ENCODE measurements around the gene CCER1. TPM values are rescaled to one million over a fixed set of nuclear protein-coding genes. Genes with fewer than 3 reads are reported as not detected.

CCER1 gene
- total RNA-seq, 2 donors from 2014 or later: not detected

DNA sequence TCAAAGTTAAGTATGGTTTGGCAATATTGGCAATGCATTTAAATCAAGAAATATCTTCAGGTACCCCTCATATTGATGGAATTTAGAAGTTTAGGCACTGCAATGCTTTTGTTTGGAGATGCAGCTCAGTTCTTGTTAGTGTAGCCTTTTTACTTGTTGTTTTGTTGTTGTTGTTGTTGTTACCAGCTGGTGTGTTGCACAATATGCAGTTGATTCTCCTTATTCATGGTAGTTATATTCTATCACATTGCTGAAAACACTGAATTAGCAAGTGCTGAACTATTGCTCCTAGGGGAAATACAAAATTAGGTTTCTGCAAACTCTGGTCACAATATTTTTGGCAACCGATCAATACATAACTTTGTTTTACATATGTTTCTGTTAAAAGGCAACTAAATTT is 34.8 kb downstream of the CCER1 start:
- no peak overlapping the region for H3K27ac ChIP-seq (ENCODE audit: low read depth, low read length)
- no peaks in the 10 kb centered on the region for H3K4me1 ChIP-seq (ENCODE audit: control insufficient read depth, insufficient read depth, low read length)
- no peaks in the 10 kb centered on the region for H3K36me3 Mint-ChIP-seq (ENCODE audit: low read depth)
- H3K9me3 ChIP-seq (ENCODE audit: control insufficient read depth, low read length): no peaks in the 10 kb centered on the region
- H3K4me3 Mint-ChIP-seq: no peak overlapping the region
- no peaks in the 10 kb centered on the region for H3K27me3 ChIP-seq (ENCODE audit: control insufficient read depth, insufficient read depth, low read length, poor library complexity, severe bottlenecking)
- no peak overlapping the region for H3K27ac Mint-ChIP-seq
- no peak overlapping the region for H3K4me3 ChIP-seq (ENCODE audit: low read length)
- peaks cover 11% of the 10 kb centered on the region for H3K4me1 Mint-ChIP-seq
- DNase-seq: no peak
- H3K36me3 ChIP-seq (ENCODE audit: control insufficient read depth, insufficient read depth, low read length): no peaks in the 10 kb centered on the region
- TF ChIP-seq, protein P1, sequence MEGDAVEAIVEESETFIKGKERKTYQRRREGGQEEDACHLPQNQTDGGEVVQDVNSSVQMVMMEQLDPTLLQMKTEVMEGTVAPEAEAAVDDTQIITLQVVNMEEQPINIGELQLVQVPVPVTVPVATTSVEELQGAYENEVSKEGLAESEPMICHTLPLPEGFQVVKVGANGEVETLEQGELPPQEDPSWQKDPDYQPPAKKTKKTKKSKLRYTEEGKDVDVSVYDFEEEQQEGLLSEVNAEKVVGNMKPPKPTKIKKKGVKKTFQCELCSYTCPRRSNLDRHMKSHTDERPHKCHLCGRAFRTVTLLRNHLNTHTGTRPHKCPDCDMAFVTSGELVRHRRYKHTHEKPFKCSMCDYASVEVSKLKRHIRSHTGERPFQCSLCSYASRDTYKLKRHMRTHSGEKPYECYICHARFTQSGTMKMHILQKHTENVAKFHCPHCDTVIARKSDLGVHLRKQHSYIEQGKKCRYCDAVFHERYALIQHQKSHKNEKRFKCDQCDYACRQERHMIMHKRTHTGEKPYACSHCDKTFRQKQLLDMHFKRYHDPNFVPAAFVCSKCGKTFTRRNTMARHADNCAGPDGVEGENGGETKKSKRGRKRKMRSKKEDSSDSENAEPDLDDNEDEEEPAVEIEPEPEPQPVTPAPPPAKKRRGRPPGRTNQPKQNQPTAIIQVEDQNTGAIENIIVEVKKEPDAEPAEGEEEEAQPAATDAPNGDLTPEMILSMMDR (conservative IDR thresholded peaks at IDR 0.05): no peak
- WGBS, 2 experiments (ENCODE audit: insufficient coverage in 1 of 2, insufficient read length in 1 of 2): no CpG with 5 or more reads among the region's 1 CpG
- H3K9ac ChIP-seq (ENCODE audit: extremely low read depth, low read length, poor library complexity, severe bottlenecking): no peak overlapping the region
- no peaks in the 10 kb centered on the region for H3K9me3 Mint-ChIP-seq
- H3K27me3 Mint-ChIP-seq (ENCODE audit: insufficient read depth): peaks cover 44% of the 10 kb centered on the region

GRCh38 chr12:90917431-90917830 is 37.5 kb downstream of the CCER1 start:
- Histone ChIP-seq H3K36me3 (ENCODE audit: control insufficient read depth, insufficient read depth, low read length) (no peaks in the 10 kb centered on the region), H3K9ac (ENCODE audit: extremely low read depth, low read length, poor library complexity, severe bottlenecking) (no peak overlapping the region), H3K4me1 (ENCODE audit: control insufficient read depth, insufficient read depth, low read length) (no peaks in the 10 kb centered on the region), H3K27me3 (ENCODE audit: control insufficient read depth, insufficient read depth, low read length, poor library complexity, severe bottlenecking) (no peaks in the 10 kb centered on the region), H3K4me3 (ENCODE audit: low read length) (no peak overlapping the region), H3K27ac (ENCODE audit: low read depth, low read length) (no peak overlapping the region), H3K9me3 (ENCODE audit: control insufficient read depth, low read length) (no peaks in the 10 kb centered on the region)
- Mint-ChIP-seq H3K4me3 (no peak overlapping the region), H3K27ac (no peak overlapping the region), H3K36me3 (ENCODE audit: low read depth) (no peaks in the 10 kb centered on the region), H3K4me1 (peaks cover 3% of the 10 kb centered on the region), H3K27me3 (ENCODE audit: insufficient read depth) (peaks cover 27% of the 10 kb centered on the region), H3K9me3 (peaks cover 3% of the 10 kb centered on the region)
- TF ChIP-seq, protein P1 (conservative IDR thresholded peaks at IDR 0.05): no peak
- WGBS, 2 experiments (ENCODE audit: insufficient coverage in 1 of 2, insufficient read length in 1 of 2): 89% methylated on average over 2 of the region's 2 CpGs; no CpG with 5 or more reads in 1 of the 2 experiments
- DNase-seq: no peak

DNA sequence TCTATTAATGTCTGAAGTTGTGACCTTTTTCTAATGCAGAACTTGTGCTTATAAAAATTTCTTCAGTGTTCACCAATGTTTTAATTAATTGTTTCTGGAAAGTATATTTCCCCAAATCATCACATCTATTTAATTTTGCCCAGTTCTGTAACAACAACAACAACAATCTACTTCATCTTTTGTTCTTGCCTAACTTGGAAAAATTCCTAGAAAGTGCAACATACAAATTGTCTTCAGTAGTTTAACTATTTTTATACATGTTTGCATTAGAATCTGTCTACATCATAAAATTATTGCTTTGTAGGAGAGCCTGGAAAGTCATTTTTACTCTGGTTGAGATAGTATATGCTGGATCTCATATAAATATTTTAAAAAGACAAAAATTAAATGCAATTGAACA is 38.5 kb downstream of the CCER1 start:
- DNase-seq: no peak
- peaks cover 3% of the 10 kb centered on the region for H3K9me3 Mint-ChIP-seq
- Histone ChIP-seq H3K27me3 (ENCODE audit: control insufficient read depth, insufficient read depth, low read length, poor library complexity, severe bottlenecking) (no peaks in the 10 kb centered on the region), H3K27ac (ENCODE audit: low read depth, low read length) (no peak overlapping the region), H3K4me1 (ENCODE audit: control insufficient read depth, insufficient read depth, low read length) (no peaks in the 10 kb centered on the region), H3K4me3 (ENCODE audit: low read length) (no peak overlapping the region), H3K9me3 (ENCODE audit: control insufficient read depth, low read length) (no peaks in the 10 kb centered on the region), H3K9ac (ENCODE audit: extremely low read depth, low read length, poor library complexity, severe bottlenecking) (no peak overlapping the region), H3K36me3 (ENCODE audit: control insufficient read depth, insufficient read depth, low read length) (no peaks in the 10 kb centered on the region)
- peaks cover 26% of the 10 kb centered on the region for H3K27me3 Mint-ChIP-seq (ENCODE audit: insufficient read depth)
- no peak overlapping the region for H3K4me3 Mint-ChIP-seq
- no peak overlapping the region for H3K27ac Mint-ChIP-seq
- TF ChIP-seq, protein P1 (conservative IDR thresholded peaks at IDR 0.05): no peak
- no peaks in the 10 kb centered on the region for H3K4me1 Mint-ChIP-seq
- H3K36me3 Mint-ChIP-seq (ENCODE audit: low read depth): no peaks in the 10 kb centered on the region

All from endodermal cell (in vitro differentiated cells).